Epithelial cell of esophagus (primary cell): ENCODE data around the gene TRERF1.
"Not testable (repeated sequence)": the region's sequence is repeated elsewhere in the genome, so short reads cannot be mapped to it uniquely, and the experiment has no call there.

Experiments used
- DNase-seq: peaks from one replicate; pipeline ENCODE4 v3.0.0; 2010; ENCODE audit warnings: low read depth
- H3K4me3 ChIP-seq: 2 replicates; pipeline ENCODE4 v1.5.1; 2011; ENCODE audit warnings: mild to moderate bottlenecking, low read length, control low read depth
- TF ChIP-seq, protein P1 (sequence below): IDR thresholded peaks from 2 replicates; pipeline ENCODE4 v1.5.1; 2011; ENCODE audit warnings: low read depth, mild to moderate bottlenecking, low read length, control low read depth, inconsistent platforms; ENCODE audit not compliant: insufficient read depth; ENCODE audit errors: missing control alignments

Gene TRERF1

GRCh38 chr6:42448391-42448790 is 3.3 kb downstream of the TRERF1 start:
- DNase-seq: no peak
- TF ChIP-seq, protein P1, sequence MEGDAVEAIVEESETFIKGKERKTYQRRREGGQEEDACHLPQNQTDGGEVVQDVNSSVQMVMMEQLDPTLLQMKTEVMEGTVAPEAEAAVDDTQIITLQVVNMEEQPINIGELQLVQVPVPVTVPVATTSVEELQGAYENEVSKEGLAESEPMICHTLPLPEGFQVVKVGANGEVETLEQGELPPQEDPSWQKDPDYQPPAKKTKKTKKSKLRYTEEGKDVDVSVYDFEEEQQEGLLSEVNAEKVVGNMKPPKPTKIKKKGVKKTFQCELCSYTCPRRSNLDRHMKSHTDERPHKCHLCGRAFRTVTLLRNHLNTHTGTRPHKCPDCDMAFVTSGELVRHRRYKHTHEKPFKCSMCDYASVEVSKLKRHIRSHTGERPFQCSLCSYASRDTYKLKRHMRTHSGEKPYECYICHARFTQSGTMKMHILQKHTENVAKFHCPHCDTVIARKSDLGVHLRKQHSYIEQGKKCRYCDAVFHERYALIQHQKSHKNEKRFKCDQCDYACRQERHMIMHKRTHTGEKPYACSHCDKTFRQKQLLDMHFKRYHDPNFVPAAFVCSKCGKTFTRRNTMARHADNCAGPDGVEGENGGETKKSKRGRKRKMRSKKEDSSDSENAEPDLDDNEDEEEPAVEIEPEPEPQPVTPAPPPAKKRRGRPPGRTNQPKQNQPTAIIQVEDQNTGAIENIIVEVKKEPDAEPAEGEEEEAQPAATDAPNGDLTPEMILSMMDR: no peak
- no peak overlapping the region for H3K4me3 ChIP-seq

GRCh38 chr6:42446996-42447395 is 4.7 kb downstream of the TRERF1 start:
- no peak for DNase-seq
- H3K4me3 ChIP-seq: no peak overlapping the region
- TF ChIP-seq, protein P1: no peak

- TF ChIP-seq, protein P1: no peak
- no peak for DNase-seq
- no peak overlapping the region for H3K4me3 ChIP-seq
Observed at GRCh38 chr6:42446370-42446769, 5.4 kb downstream of the TRERF1 start.

- H3K4me3 ChIP-seq, DNase-seq: not testable (repeated sequence)
Observed at GRCh38 chr6:42445955-42446354, 5.8 kb downstream of the TRERF1 start.

- no peak overlapping the region for H3K4me3 ChIP-seq
- no peak for DNase-seq
- TF ChIP-seq, protein P1: no peak
Observed at GRCh38 chr6:42443312-42444060, 8.2 kb downstream of the TRERF1 start.

DNA sequence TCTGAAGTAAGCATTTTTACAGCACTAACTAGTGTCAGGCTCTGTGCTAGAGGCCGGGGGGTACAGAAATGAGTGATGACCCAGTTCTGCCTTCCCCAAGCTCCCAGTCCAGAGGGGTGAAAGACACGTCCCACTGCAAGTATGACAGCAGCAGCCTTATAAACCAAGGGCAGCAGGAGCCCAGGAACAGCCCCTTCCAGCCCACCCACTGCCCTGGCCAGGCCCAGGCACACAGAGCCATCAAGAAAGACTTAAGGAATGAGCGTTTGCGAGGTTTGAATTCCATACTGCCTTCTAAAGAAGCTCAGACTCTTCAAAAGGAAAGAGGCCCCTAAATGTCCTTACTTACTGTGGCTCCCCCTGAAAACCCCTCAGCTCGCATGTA is 10.0 kb downstream of the TRERF1 start:
- H3K4me3 ChIP-seq: no peak overlapping the region
- TF ChIP-seq, protein P1: no peak
- no peak for DNase-seq

GRCh38 chr6:42440778-42441696 is 10.7 kb downstream of the TRERF1 start:
- DNase-seq: no peak
- no peak overlapping the region for H3K4me3 ChIP-seq
- TF ChIP-seq, protein P1: no peak
